Measurements from ENCODE around the gene UNC13C. TPM values are rescaled to one million over a fixed set of nuclear protein-coding genes. Genes with fewer than 3 reads are reported as not detected.
A peak's percentile ranks its signal among the peaks of the same experiment; 100 is the strongest.

Gene UNC13C
- total RNA-seq, 6 experiments from 2014 or later = not detected

DNA sequence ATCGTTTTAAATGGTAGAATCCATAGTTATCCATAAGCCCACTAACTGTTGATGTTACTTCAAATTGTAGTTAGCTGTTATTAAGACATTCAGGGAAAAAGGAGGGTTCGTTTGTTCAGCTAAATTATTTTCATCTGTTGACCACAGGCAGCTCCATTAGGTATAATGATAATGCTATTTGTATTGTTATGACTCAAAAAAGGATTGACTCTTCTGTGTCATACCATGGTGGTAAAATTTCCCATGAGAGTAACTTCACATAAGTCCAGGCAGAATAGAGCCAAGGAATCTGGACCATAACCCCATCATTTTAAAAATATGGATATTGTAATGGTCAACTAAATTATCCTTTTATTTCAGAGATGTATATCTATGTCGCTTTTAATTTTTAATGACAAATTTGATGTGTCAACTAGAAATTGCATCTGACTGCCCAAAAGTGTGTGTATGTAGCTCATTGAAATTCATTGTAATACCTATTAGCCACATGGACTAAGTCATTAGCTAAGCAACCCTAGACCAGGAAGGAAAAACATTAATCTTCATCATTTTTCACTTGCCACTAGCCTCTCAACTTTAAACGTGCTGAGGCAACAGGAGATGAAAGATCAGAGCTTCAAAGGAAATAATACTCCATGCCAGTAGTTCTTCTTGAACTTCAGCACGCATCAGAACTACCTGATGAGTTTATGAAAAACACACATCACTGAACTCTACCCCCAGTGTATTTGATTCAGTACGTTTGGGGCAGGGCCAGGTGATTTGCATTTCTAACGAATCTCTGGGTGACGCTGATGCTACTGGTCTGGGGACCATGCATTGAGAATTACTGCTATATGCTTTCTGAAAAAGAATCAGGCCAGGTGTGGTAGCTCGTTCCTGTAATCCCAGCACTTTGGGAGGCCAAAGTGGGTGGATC, 537.7 kb downstream of the UNC13C start:
- Histone ChIP-seq H3K27me3 (no peaks in the 10 kb centered on the region), H3K9me3 (no peaks in the 10 kb centered on the region), H3K36me3 (no peaks in the 10 kb centered on the region), H3K27ac (no peak overlapping the region), H3K4me1 (no peaks in the 10 kb centered on the region), H3K4me3 (no peak overlapping the region)
- intact Hi-C loops (cut with DNase I) = no loop called here
- DNase-seq (no peak), ATAC-seq (no peak)
- TF ChIP-seq CTCF (IDR thresholded peaks at IDR 0.05) (no peak), POLR2A (IDR thresholded peaks at IDR 0.05) (no peak)
- 54% methylated on average over 9 of the region's 9 CpGs for WGBS (ENCODE audit: insufficient coverage, low coverage, low lambda C conversion rate, missing lambda C conversion rate)

- H3K36me3 ChIP-seq = no peaks in the 10 kb centered on the region
- ATAC-seq (no peak), DNase-seq (no peak)
- no peaks in the 10 kb centered on the region for H3K27me3 ChIP-seq
- intact Hi-C loops (cut with DNase I) = no loop called here
- no peaks in the 10 kb centered on the region for H3K9me3 ChIP-seq
- whole genome bisulfite sequencing (ENCODE audit: insufficient coverage, low coverage, low lambda C conversion rate, missing lambda C conversion rate) = 57% methylated on average over 2 of the region's 2 CpGs
- TF ChIP-seq POLR2A (IDR thresholded peaks at IDR 0.05) = no peak
- no peak for TF ChIP-seq CTCF (IDR thresholded peaks at IDR 0.05)
- no peak overlapping the region for H3K27ac ChIP-seq
- H3K4me1 ChIP-seq = no peaks in the 10 kb centered on the region
- H3K4me3 ChIP-seq = no peak overlapping the region
Observed at GRCh38 chr15:54517366-54517765, 539.1 kb downstream of the UNC13C start.

DNA sequence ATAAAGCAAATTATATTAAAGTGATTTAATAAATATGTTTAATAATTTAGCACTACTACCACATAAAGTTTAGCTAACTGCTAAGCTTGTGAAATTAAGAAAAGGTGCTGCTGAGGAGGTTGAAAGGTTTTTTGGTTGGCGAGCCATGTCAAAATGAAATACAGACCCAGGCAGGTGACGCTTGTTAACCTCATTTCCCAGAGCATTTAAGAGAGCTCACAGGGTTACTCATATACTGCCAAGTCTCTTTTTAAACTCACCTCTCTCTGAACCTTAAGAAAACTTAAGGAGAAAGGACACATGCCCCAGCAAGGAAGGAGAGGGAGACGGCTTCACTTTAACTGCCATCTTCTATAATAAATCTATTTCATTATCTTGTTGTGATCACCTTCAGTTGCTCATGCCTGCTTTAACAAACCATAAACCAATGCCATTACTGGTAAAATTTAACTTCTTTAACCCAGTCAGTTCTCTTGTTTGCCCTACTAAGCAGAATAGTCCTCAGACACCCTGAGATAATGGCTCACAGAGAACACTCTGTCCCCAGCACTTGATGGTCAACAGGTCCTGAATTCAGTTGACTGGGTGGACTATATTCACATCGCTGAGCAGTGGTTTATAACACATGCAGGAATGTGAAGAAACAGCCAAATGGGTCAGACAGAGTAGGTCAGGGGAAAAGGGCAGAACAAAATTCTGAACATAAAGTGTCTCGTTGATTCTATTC, 540.1 kb downstream of the UNC13C start:
- ATAC-seq = no peak

GRCh38 chr15:54519577-54519976, 541.3 kb downstream of the UNC13C start:
- H3K36me3 ChIP-seq = no peaks in the 10 kb centered on the region
- TF ChIP-seq POLR2A (IDR thresholded peaks at IDR 0.05) = no peak
- no peak for TF ChIP-seq CTCF (IDR thresholded peaks at IDR 0.05)
- H3K27ac ChIP-seq = no peak overlapping the region
- intact Hi-C loops (cut with DNase I) = no loop called here
- H3K4me1 ChIP-seq = no peaks in the 10 kb centered on the region
- 29% methylated on average over 5 of the region's 5 CpGs for WGBS (ENCODE audit: insufficient coverage, low coverage, low lambda C conversion rate, missing lambda C conversion rate)
- no peak overlapping the region for H3K4me3 ChIP-seq
- ATAC-seq (peak in 1 of 4 donors; percentile 23), DNase-seq (no peak)
- H3K27me3 ChIP-seq = no peaks in the 10 kb centered on the region
- no peaks in the 10 kb centered on the region for H3K9me3 ChIP-seq

More for the DNA sequence above, 540.1 kb downstream of the UNC13C start:
- Histone ChIP-seq H3K4me1 (no peaks in the 10 kb centered on the region), H3K27me3 (no peaks in the 10 kb centered on the region), H3K27ac (no peak overlapping the region), H3K36me3 (no peaks in the 10 kb centered on the region), H3K9me3 (no peaks in the 10 kb centered on the region), H3K4me3 (no peak overlapping the region)
- TF ChIP-seq CTCF (IDR thresholded peaks at IDR 0.05) (no peak), POLR2A (IDR thresholded peaks at IDR 0.05) (no peak)
- intact Hi-C loops (cut with DNase I) = no loop called here
- DNase-seq = no peak
- WGBS (ENCODE audit: insufficient coverage, low coverage, low lambda C conversion rate, missing lambda C conversion rate) = 36% methylated on average over 5 of the region's 5 CpGs
